ENCODE data around the gene HCN2. TPM values are rescaled to one million over a fixed set of nuclear protein-coding genes. Genes with fewer than 3 reads are reported as not detected.

HCN2 gene
- total and polyA plus RNA-seq, 2 of the 13 experiments (the other 11 are each of a cell fraction or from before 2014, with no cell fraction given) = 0.01 TPM; not detected in 1

DNA sequence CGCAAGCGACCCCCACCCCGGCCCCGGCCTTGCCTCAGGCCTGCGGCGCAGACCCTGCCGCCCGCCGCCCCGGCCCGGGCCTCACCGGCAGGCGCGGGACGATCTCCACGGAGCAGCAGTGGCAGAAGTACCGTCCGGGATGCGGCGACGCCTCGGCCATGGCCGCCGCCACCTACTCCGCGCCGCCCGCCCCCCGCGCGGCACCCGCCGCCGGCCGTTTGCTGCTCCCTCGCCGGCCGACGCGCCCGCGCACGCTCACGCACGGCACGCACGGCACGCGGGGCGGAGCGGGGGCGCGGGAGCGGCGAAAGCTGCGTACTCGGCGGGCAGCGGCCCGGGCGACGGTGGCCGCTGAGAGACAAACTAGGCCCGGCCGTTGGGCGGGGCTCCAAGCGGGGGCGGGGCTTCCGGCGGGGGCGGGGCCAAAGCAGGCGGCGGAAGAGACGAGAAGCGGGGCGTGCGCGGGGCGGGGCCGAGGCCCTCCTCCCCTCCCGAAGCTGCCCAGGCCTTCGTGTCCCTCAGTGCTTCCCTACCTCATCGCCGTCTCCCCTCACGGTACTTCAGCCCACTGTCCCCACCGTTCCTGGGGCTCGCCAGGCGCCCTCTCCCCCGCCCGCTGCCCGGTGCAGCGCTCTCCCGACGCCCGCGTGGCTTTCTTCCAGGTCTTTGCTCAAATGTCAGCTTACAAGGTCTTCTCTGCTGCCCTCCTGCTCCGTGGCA lies 73.4 kb downstream of the HCN2 start, which contains the start of gene RNF126 (continued):
- TF ChIP-seq GABPB1 (CRISPR knock-in tag; IDR thresholded peaks at IDR 0.05) (peak; percentile 84), FLYWCH1 (CRISPR knock-in tag; IDR thresholded peaks at IDR 0.05) (no peak), SNAI1 (CRISPR knock-in tag; IDR thresholded peaks at IDR 0.05; ENCODE audit: borderline replicate concordance) (no peak), NONO (IDR thresholded peaks at IDR 0.05) (no peak), NONO (CRISPR knock-in tag; conservative IDR thresholded peaks at IDR 0.05) (peak; percentile 69), NR2C2 (CRISPR knock-in tag; IDR thresholded peaks at IDR 0.05; ENCODE audit: borderline replicate concordance) (peak; percentile 55), ZFP1 (CRISPR knock-in tag; IDR thresholded peaks at IDR 0.05) (no peak), FOXA3 (CRISPR knock-in tag; IDR thresholded peaks at IDR 0.05) (peak; percentile 5; the same call in 1 of the 2 replicates), MXI1 (IDR thresholded peaks at IDR 0.05; ENCODE audit: borderline replicate concordance, low read depth, low read length) (peak; percentile 71; the same call in 1 of the 3 replicates), PITX1 (CRISPR knock-in tag; IDR thresholded peaks at IDR 0.05) (0 out of 2 replicates have a peak, but pooled peaks have one; percentile 19), ZNF83 (CRISPR knock-in tag; IDR thresholded peaks at IDR 0.05; ENCODE audit: borderline replicate concordance) (peak; percentile 56; the same call in 1 of the 2 replicates), SALL1 (CRISPR knock-in tag; IDR thresholded peaks at IDR 0.05) (peak; percentile 55), ZNF441 (CRISPR knock-in tag; IDR thresholded peaks at IDR 0.05; ENCODE audit: borderline replicate concordance) (peak; percentile 74; the same call in 1 of the 2 replicates), PAWR (CRISPR knock-in tag; IDR thresholded peaks at IDR 0.05; ENCODE audit: borderline replicate concordance) (no peak), SP1 (IDR thresholded peaks at IDR 0.05) (no peak), SP1 (CRISPR knock-in tag; IDR thresholded peaks at IDR 0.05) (peak; percentile 83), ATF7-NPFF (CRISPR knock-in tag; IDR thresholded peaks at IDR 0.05; ENCODE audit: low read depth) (peak; percentile 59; the same call in 1 of the 2 replicates), ZNF607 (CRISPR knock-in tag; IDR thresholded peaks at IDR 0.05; ENCODE audit: borderline replicate concordance) (0 out of 2 replicates have a peak, but pooled peaks have one; percentile 20)
- TF ChIP-seq, protein P1, sequence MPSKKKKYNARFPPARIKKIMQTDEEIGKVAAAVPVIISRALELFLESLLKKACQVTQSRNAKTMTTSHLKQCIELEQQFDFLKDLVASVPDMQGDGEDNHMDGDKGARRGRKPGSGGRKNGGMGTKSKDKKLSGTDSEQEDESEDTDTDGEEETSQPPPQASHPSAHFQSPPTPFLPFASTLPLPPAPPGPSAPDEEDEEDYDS (CRISPR knock-in tag; IDR thresholded peaks at IDR 0.05) = peak; percentile 44; the same call in 1 of the 2 replicates
- TF ChIP-seq, protein P2, sequence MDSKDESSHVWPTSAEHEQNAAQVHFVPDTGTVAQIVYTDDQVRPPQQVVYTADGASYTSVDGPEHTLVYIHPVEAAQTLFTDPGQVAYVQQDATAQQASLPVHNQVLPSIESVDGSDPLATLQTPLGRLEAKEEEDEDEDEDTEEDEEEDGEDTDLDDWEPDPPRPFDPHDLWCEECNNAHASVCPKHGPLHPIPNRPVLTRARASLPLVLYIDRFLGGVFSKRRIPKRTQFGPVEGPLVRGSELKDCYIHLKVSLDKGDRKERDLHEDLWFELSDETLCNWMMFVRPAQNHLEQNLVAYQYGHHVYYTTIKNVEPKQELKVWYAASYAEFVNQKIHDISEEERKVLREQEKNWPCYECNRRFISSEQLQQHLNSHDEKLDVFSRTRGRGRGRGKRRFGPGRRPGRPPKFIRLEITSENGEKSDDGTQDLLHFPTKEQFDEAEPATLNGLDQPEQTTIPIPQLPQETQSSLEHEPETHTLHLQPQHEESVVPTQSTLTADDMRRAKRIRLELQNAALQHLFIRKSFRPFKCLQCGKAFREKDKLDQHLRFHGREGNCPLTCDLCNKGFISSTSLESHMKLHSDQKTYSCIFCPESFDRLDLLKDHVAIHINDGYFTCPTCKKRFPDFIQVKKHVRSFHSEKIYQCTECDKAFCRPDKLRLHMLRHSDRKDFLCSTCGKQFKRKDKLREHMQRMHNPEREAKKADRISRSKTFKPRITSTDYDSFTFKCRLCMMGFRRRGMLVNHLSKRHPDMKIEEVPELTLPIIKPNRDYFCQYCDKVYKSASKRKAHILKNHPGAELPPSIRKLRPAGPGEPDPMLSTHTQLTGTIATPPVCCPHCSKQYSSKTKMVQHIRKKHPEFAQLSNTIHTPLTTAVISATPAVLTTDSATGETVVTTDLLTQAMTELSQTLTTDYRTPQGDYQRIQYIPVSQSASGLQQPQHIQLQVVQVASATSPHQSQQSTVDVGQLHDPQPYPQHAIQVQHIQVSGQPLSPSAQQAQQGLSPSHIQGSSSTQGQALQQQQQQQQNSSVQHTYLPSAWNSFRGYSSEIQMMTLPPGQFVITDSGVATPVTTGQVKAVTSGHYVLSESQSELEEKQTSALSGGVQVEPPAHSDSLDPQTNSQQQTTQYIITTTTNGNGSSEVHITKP (CRISPR knock-in tag; IDR thresholded peaks at IDR 0.05; ENCODE audit: low read depth) = peak; percentile 34; the same call in 1 of the 2 replicates
- TF ChIP-seq, protein P3, sequence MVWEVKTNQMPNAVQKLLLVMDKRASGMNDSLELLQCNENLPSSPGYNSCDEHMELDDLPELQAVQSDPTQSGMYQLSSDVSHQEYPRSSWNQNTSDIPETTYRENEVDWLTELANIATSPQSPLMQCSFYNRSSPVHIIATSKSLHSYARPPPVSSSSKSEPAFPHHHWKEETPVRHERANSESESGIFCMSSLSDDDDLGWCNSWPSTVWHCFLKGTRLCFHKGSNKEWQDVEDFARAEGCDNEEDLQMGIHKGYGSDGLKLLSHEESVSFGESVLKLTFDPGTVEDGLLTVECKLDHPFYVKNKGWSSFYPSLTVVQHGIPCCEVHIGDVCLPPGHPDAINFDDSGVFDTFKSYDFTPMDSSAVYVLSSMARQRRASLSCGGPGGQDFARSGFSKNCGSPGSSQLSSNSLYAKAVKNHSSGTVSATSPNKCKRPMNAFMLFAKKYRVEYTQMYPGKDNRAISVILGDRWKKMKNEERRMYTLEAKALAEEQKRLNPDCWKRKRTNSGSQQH (CRISPR knock-in tag; IDR thresholded peaks at IDR 0.05; ENCODE audit: low read depth) = peak; percentile 32; the same call in 1 of the 2 replicates

All from HepG2 (cell line).